H1 (cell line): ENCODE data around the gene NUDCD2. TPM values are rescaled to one million over a fixed set of nuclear protein-coding genes. Genes with fewer than 3 reads are reported as not detected.
"Not testable (repeated sequence)": the region's sequence is repeated elsewhere in the genome, so short reads cannot be mapped to it uniquely, and the experiment has no call there.

Experiments used
- CTCF ChIA-PET: fragments of 300-600 bp; sonication (Branson Sonifier 250); formaldehyde crosslinking; loops from one replicate; lab custom pipeline; 2021; ENCODE audit not compliant: partially characterized antibody; lab: Charles Lee
- POLR2A ChIA-PET: fragments of 300-600 bp; sonication (Branson Sonifier 250); formaldehyde crosslinking; loops from one replicate; lab custom pipeline; 2021; ENCODE audit warnings: inconsistent platforms; ENCODE audit not compliant: partially characterized antibody; lab: Charles Lee
- DNase-seq, 2 experiments: peaks; one replicate each; pipeline versions ENCODE4 v3.0.0 to v3.0.0-alpha.2; 2010 to 2022; ENCODE audit warnings: low spot score in 2 of 2, low read depth in 1 of 2, mixed read lengths in 1 of 2
- FAIRE-seq: peaks from 2 replicates; lab custom pipeline; 2011; peaks lifted over from hg19 to GRCh38; lab: Jason Lieb, UNC
- H2AFZ ChIP-seq: 2 replicates; pipeline ENCODE4 v1.8.1; 2012; ENCODE audit warnings: low read length, inconsistent platforms
- H2AK5ac ChIP-seq: 2 replicates; pipeline ENCODE4 v1.6.1; 2013; ENCODE audit warnings: low read depth, low read length
- H2BK120ac ChIP-seq: replicated peaks from 2 replicates; pipeline ENCODE3; 2013; ENCODE audit warnings: low read depth, low read length, inconsistent platforms
- H2BK12ac ChIP-seq: 2 replicates; pipeline ENCODE4 v1.6.1; 2013; ENCODE audit warnings: low read depth, low read length
- H2BK15ac ChIP-seq: 2 replicates; pipeline ENCODE4 v1.6.1; 2013; ENCODE audit warnings: low read length
- H2BK20ac ChIP-seq: 2 replicates; pipeline ENCODE4 v1.6.1; 2013; ENCODE audit warnings: low read length
- H2BK5ac ChIP-seq: 2 replicates; pipeline ENCODE4 v1.6.1; 2013; ENCODE audit warnings: low read depth, low read length
- H3K14ac ChIP-seq: 2 replicates; pipeline ENCODE4 v1.6.1; 2013; ENCODE audit warnings: inconsistent platforms; ENCODE audit not compliant: insufficient read length
- H3K18ac ChIP-seq: 2 replicates; pipeline ENCODE4 v1.6.1; 2013; ENCODE audit warnings: low read length; ENCODE audit errors: extremely low read depth
- H3K23ac ChIP-seq: 2 replicates; pipeline ENCODE4 v1.6.1; 2013; ENCODE audit warnings: inconsistent platforms; ENCODE audit not compliant: insufficient read length
- H3K23me2 ChIP-seq: 2 replicates; pipeline ENCODE4 v1.6.1; 2013; ENCODE audit warnings: low read depth, low read length
- H3K27ac ChIP-seq: 2 replicates; pipeline ENCODE4 v1.6.1; 2011; ENCODE audit warnings: low read depth, low read length, inconsistent platforms
- H3K27me3 ChIP-seq, 4 experiments: replicated peaks in 1 of 4; 1 replicate in 1 of 4; 2 replicates in 3 of 4; pipeline versions ENCODE4 v1.6.1 to v1.8.1; 2011 to 2013; ENCODE audit warnings: low read length in 3 of 4, mild to moderate bottlenecking in 3 of 4, inconsistent platforms in 2 of 4, mixed read lengths in 2 of 4, moderate library complexity in 1 of 4; ENCODE audit not compliant: control insufficient read depth in 3 of 4, insufficient read depth in 3 of 4; ENCODE audit errors: extremely low read depth in 1 of 4
- H3K36me3 ChIP-seq, 4 experiments: 2 replicates each; pipeline versions ENCODE4 v1.6.1 to v1.8.1; 2011 to 2013; ENCODE audit warnings: mild to moderate bottlenecking in 4 of 4, low read length in 3 of 4, moderate library complexity in 2 of 4, control low read depth in 1 of 4, inconsistent platforms in 1 of 4; ENCODE audit not compliant: insufficient read depth in 4 of 4, control insufficient read depth in 2 of 4
- H3K4ac ChIP-seq: replicated peaks from 2 replicates; pipeline ENCODE3; 2013; ENCODE audit warnings: low read length, low read depth, mixed read lengths, inconsistent platforms; ENCODE audit not compliant: insufficient read length
- H3K4me1 ChIP-seq, 4 experiments: replicated peaks in 1 of 4; 1 replicate in 1 of 4; 2 replicates in 3 of 4; pipeline versions ENCODE4 v1.6.1 to v1.8.1; 2011 to 2013; ENCODE audit warnings: low read length in 3 of 4, inconsistent platforms in 2 of 4, mixed read lengths in 1 of 4; ENCODE audit not compliant: insufficient read depth in 4 of 4, control insufficient read depth in 3 of 4
- H3K4me2 ChIP-seq, 2 experiments: 2 replicates each; pipeline versions ENCODE4 v1.6.1 to v1.8.1; 2011 to 2013; ENCODE audit warnings: low read depth in 2 of 2, low read length in 2 of 2, control low read depth in 1 of 2, inconsistent platforms in 1 of 2, mild to moderate bottlenecking in 1 of 2; ENCODE audit not compliant: insufficient read depth in 1 of 2
- H3K4me3 ChIP-seq, 4 experiments: fragments of 200-600, 300-600 bp in 1 of 4; sonication (generic), shearing (Covaris generic), sonication (Bioruptor Twin) in 1 of 4; 2 replicates each; pipeline versions ENCODE4 v1.5.1 to v1.8.1; 2011 to 2016; ENCODE audit warnings: low read length in 4 of 4, low read depth in 3 of 4, control low read depth in 2 of 4, inconsistent platforms in 2 of 4, mild to moderate bottlenecking in 2 of 4, mixed read lengths in 1 of 4, moderate library complexity in 1 of 4; ENCODE audit not compliant: insufficient read depth in 2 of 4; ENCODE audit errors: extremely low read depth in 1 of 4
- H3K56ac ChIP-seq: replicated peaks from 2 replicates; pipeline ENCODE3; 2013; ENCODE audit warnings: low read depth, mild to moderate bottlenecking, mixed read lengths, low read length, inconsistent platforms; ENCODE audit not compliant: insufficient read length
- H3K79me1 ChIP-seq: 2 replicates; pipeline ENCODE4 v1.6.1; 2013; ENCODE audit warnings: low read depth, low read length, control low read depth
- H3K79me2 ChIP-seq, 2 experiments: 2 replicates each; pipeline versions ENCODE4 v1.6.1 to v1.8.1; 2012 to 2013; ENCODE audit warnings: low read length in 2 of 2, mild to moderate bottlenecking in 2 of 2, inconsistent platforms in 1 of 2; ENCODE audit not compliant: insufficient read depth in 2 of 2, control insufficient read depth in 1 of 2
- H3K9ac ChIP-seq, 4 experiments: replicated peaks in 1 of 4; 1 replicate in 1 of 4; 2 replicates in 3 of 4; pipeline versions ENCODE4 v1.6.1 to v1.8.1; 2011 to 2013; ENCODE audit warnings: low read depth in 3 of 4, low read length in 3 of 4, control low read depth in 2 of 4, mild to moderate bottlenecking in 2 of 4, moderate library complexity in 2 of 4, inconsistent platforms in 1 of 4; ENCODE audit errors: extremely low read depth in 1 of 4
- H3K9me3 ChIP-seq, 2 experiments: 2 replicates each; pipeline versions ENCODE4 v1.6.1 to v1.8.1; 2012 to 2013; ENCODE audit warnings: mild to moderate bottlenecking in 2 of 2, moderate library complexity in 2 of 2, control low read depth in 1 of 2, inconsistent platforms in 1 of 2, low read depth in 1 of 2, low read length in 1 of 2, mixed read lengths in 1 of 2; ENCODE audit not compliant: insufficient read depth in 2 of 2
- H4K20me1 ChIP-seq, 2 experiments: replicated peaks in 1 of 2; 2 replicates each; pipeline versions ENCODE3 to v1.8.1; 2011 to 2013; ENCODE audit warnings: inconsistent platforms in 2 of 2, low read length in 2 of 2, mild to moderate bottlenecking in 1 of 2; ENCODE audit not compliant: insufficient read depth in 2 of 2, control insufficient read depth in 1 of 2
- H4K5ac ChIP-seq: 2 replicates; pipeline ENCODE4 v1.6.1; 2013; ENCODE audit warnings: low read length, low read depth, mixed read lengths, inconsistent platforms; ENCODE audit not compliant: insufficient read length
- H4K8ac ChIP-seq: 2 replicates; pipeline ENCODE4 v1.8.0; 2013; ENCODE audit warnings: mild to moderate bottlenecking, moderate library complexity, low read length, inconsistent platforms; ENCODE audit not compliant: insufficient read depth; ENCODE audit errors: extremely low read depth
- H4K91ac ChIP-seq: replicated peaks from 2 replicates; pipeline ENCODE3; 2013; ENCODE audit warnings: low read length, mixed read lengths, inconsistent platforms; ENCODE audit not compliant: insufficient read length
- WGBS, 2 experiments: shearing (Covaris generic) in 1 of 2; methylation state at CpG; one replicate each; pipeline versions ENCODE4 v1.1.6 to v1.1.7; 2013 to 2015; ENCODE audit warnings: low lambda C conversion rate in 2 of 2, mixed read lengths in 2 of 2, inconsistent platforms in 1 of 2, low coverage in 1 of 2, missing lambda C conversion rate in 1 of 2; ENCODE audit not compliant: insufficient replicate concordance in 2 of 2, insufficient coverage in 1 of 2, insufficient read length in 1 of 2; ENCODE audit errors: extremely low coverage in 1 of 2, missing lambda C conversion rate in 1 of 2; 5-methylcytosine and 5-hydroxymethylcytosine counted together
- polyA plus RNA-seq, 7 experiments: library from polyadenylated mRNA; depleted of rRNA in 3 of 7; stranded (reverse) in 5 of 7; unstranded in 2 of 7; fragments of >200 nt in 5 of 7; fragments of 200-250 nt in 2 of 7; gene quantifications; 1 replicate in 5 of 7; 2 replicates in 1 of 7; 4 replicates in 1 of 7; pipeline versions ENCODE4 v1.2.1 to v1.2.3, GENCODE V29; 2011 to 2013; ENCODE audit warnings: missing spikeins in 2 of 7, mixed read lengths in 2 of 7
- total RNA-seq: library from RNA; stranded (reverse); fragmentation: NEBNext Ultra II Directional; extraction: Animal tissue kit (Norgen Biotek cat#: 25700); gene quantifications from 2 replicates; pipeline ENCODE4 v1.2.1, GENCODE V29; 2021

NUDCD2 gene
- total and polyA plus RNA-seq, 2 of the 8 experiments (the other 6 are each of a cell fraction or from before 2014, with no cell fraction given) = 12.2 to 59.5 TPM

DNA sequence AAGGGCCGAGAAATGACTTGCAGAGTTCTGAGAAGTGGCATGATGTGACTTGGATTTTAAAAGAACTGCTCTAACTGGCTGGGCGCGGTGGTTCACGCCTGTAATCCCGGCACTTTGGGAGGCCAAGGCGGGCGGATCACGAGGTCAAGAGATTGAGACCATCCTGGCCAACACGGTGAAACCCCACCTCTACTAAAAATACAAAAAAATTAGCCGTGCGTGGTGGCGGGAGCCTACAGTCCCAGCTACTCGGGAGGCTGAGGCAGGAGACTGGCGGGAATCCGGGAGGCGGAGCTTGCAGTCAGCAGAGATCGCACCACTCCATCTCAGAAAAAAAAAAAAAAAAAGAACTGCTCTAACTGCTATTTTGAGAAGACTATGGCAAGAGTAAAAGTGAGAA, 4.5 kb downstream of the NUDCD2 start:
- H3K4me3 ChIP-seq, H3K4ac ChIP-seq, H3K4me1 ChIP-seq, H3K23ac ChIP-seq, H3K23me2 ChIP-seq, CTCF ChIA-PET, H4K5ac ChIP-seq, DNase-seq, H3K79me1 ChIP-seq, H3K9ac ChIP-seq, H4K8ac ChIP-seq, H3K4me2 ChIP-seq, H2AK5ac ChIP-seq, H2BK12ac ChIP-seq, H3K18ac ChIP-seq, H3K27me3 ChIP-seq, H4K91ac ChIP-seq, H3K27ac ChIP-seq, FAIRE-seq, H3K56ac ChIP-seq, H2BK15ac ChIP-seq, H2BK5ac ChIP-seq, H3K14ac ChIP-seq, H2AFZ ChIP-seq, H4K20me1 ChIP-seq, H2BK120ac ChIP-seq, H3K9me3 ChIP-seq, H2BK20ac ChIP-seq: not testable (repeated sequence)
- H3K36me3 ChIP-seq = peaks cover 2 to 46% (median 11%) of the 10 kb centered on the region in 4 experiments; a peak in 5 of 8 replicates
- 96% methylated on average over 17 of the region's 17 CpGs; no CpG with 5 or more reads in 1 of the 2 experiments for WGBS, 2 experiments
- H3K79me2 ChIP-seq = peaks cover 5 to 24% of the 10 kb centered on the region in 2 experiments; a peak in 3 of 4 replicates
- POLR2A ChIA-PET = interaction anchor here (1.5 to 9.6 kb wide), 3 partner anchors 14 to 24 kb away, joined by 3 to 189 read pairs (median 4); partner anchors contain the start of gene CCNG1
